HepG2 (cell line): Measurements from ENCODE around the gene CKS1B. TPM values are rescaled to one million over a fixed set of nuclear protein-coding genes. Genes with fewer than 3 reads are reported as not detected.

ENCODE experiments used
- AKAP8 ChIP-seq: sonication (generic); formaldehyde crosslinking; IDR thresholded peaks from 2 replicates; pipeline ENCODE4 v1.5.1; 2020; ENCODE audit warnings: mild to moderate bottlenecking, missing genetic modification reagents
- ARID2 ChIP-seq: sonication (generic); formaldehyde crosslinking; IDR thresholded peaks from 2 replicates; pipeline ENCODE4 v1.8.1; 2022; ENCODE audit warnings: mild to moderate bottlenecking, missing genetic modification reagents, borderline replicate concordance
- ATF7 ChIP-seq, 2 experiments: fragments of 450-650 bp in 1 of 2; sonication (generic) in 1 of 2; formaldehyde crosslinking in 1 of 2; IDR thresholded peaks; 2 replicates each; pipeline versions ENCODE4 v1.4.0 to v1.6.1; 2016 to 2020; ENCODE audit warnings: antibody characterized with exemption in 1 of 2, mild to moderate bottlenecking in 1 of 2, missing genetic modification reagents in 1 of 2
- KDM4B ChIP-seq: sonication (generic); formaldehyde crosslinking; IDR thresholded peaks from 2 replicates; pipeline ENCODE4 v1.4.0; 2020; ENCODE audit warnings: missing genetic modification reagents
- MXD4 ChIP-seq: IDR thresholded peaks from 2 replicates; pipeline ENCODE4 v1.6.1; 2016; ENCODE audit warnings: mild to moderate bottlenecking, missing biosample characterization, missing genetic modification reagents
- NR2F1 ChIP-seq, 2 experiments: fragments of 450-650 bp in 1 of 2; formaldehyde crosslinking in 1 of 2; IDR thresholded peaks; 2 replicates each; pipeline versions ENCODE4 v1.5.0 to v1.6.1; 2016 to 2020; ENCODE audit warnings: mild to moderate bottlenecking in 1 of 2, missing compliant biosample characterization in 1 of 2, missing genetic modification reagents in 1 of 2, moderate library complexity in 1 of 2
- RAD51 ChIP-seq: fragments of 450-650 bp; IDR thresholded peaks from 2 replicates; pipeline ENCODE4 v1.6.1; 2016; ENCODE audit warnings: borderline replicate concordance
- RBAK ChIP-seq: sonication (generic); formaldehyde crosslinking; IDR thresholded peaks from 2 replicates; pipeline ENCODE4 v1.5.1; 2020; ENCODE audit warnings: mild to moderate bottlenecking, missing genetic modification reagents
- SMAD1 ChIP-seq: sonication (generic); formaldehyde crosslinking; IDR thresholded peaks from 2 replicates; pipeline ENCODE4 v1.4.0; 2020; ENCODE audit warnings: missing genetic modification reagents, low read depth, mild to moderate bottlenecking, borderline replicate concordance
- SOX6 ChIP-seq, 2 experiments: fragments of 450-650 bp in 1 of 2; sonication (generic) in 1 of 2; formaldehyde crosslinking in 1 of 2; IDR thresholded peaks; 2 replicates each; pipeline versions ENCODE4 v1.4.0 to v1.6.1; 2017 to 2020; ENCODE audit warnings: antibody characterized with exemption in 1 of 2, mild to moderate bottlenecking in 1 of 2, missing genetic modification reagents in 1 of 2
- TSC22D2 ChIP-seq: sonication (generic); formaldehyde crosslinking; IDR thresholded peaks from 2 replicates; pipeline ENCODE4 v1.5.1; 2020; ENCODE audit warnings: missing genetic modification reagents, mild to moderate bottlenecking, borderline replicate concordance
- XBP1 ChIP-seq: sonication (generic); formaldehyde crosslinking; IDR thresholded peaks from 2 replicates; pipeline ENCODE4 v1.5.0; 2020; ENCODE audit warnings: missing genetic modification reagents
- ZKSCAN5 ChIP-seq: sonication (generic); formaldehyde crosslinking; IDR thresholded peaks from 2 replicates; pipeline ENCODE4 v1.5.1; 2020; ENCODE audit warnings: mild to moderate bottlenecking, missing genetic modification reagents
- ZNF24 ChIP-seq: fragments of 450-650 bp; IDR thresholded peaks from 2 replicates; pipeline ENCODE4 v1.6.1; 2017; ENCODE audit warnings: antibody characterized with exemption, mild to moderate bottlenecking
- ZNF256 ChIP-seq: sonication (generic); formaldehyde crosslinking; conservative IDR thresholded peaks from 2 replicates; pipeline ENCODE4 v1.4.0; 2020; ENCODE audit warnings: missing genetic modification reagents
- ZNF562 ChIP-seq: sonication (generic); formaldehyde crosslinking; IDR thresholded peaks from 2 replicates; pipeline ENCODE4 v1.8.0; 2022; ENCODE audit warnings: missing genetic modification reagents, borderline replicate concordance
- ZNF670 ChIP-seq: sonication (generic); formaldehyde crosslinking; IDR thresholded peaks from 2 replicates; pipeline ENCODE4 v1.8.0; 2022; ENCODE audit warnings: mild to moderate bottlenecking, missing genetic modification reagents, borderline replicate concordance
- ZSCAN31 ChIP-seq: sonication (generic); formaldehyde crosslinking; IDR thresholded peaks from 2 replicates; pipeline ENCODE4 v1.5.0; 2020; ENCODE audit warnings: low read depth, mild to moderate bottlenecking, missing genetic modification reagents
- polyA plus RNA-seq, 8 experiments: library from polyadenylated mRNA; depleted of rRNA in 3 of 8; stranded (reverse) in 7 of 8; unstranded in 1 of 8; fragments of >200 nt; fragmentation: Illumina TruSeq in 4 of 8; extraction: Trizol in 4 of 8; gene quantifications; 2 replicates each; pipeline versions ENCODE4 v1.2.1 to v1.2.3, GENCODE V29; 2011 to 2016; ENCODE audit warnings: low read depth in 4 of 8, missing spikeins in 1 of 8, mixed read lengths in 1 of 8; ENCODE audit not compliant: insufficient read depth in 1 of 8
- total RNA-seq, 5 experiments: library from RNA; depleted of rRNA; stranded (reverse); fragments of >200 nt; fragmentation: Illumina TruSeq; extraction: Trizol; gene quantifications; 2 replicates each; pipeline ENCODE4 v1.2.3, GENCODE V29; 2016; ENCODE audit warnings: low read depth in 1 of 5
- TF ChIP-seq, protein P1 (sequence below): IDR thresholded peaks from 2 replicates; pipeline ENCODE4 v1.6.1; 2012; ENCODE audit warnings: low read length, improper control_type of control experiment
- TF ChIP-seq, protein P2 (sequence below): sonication (generic); formaldehyde crosslinking; IDR thresholded peaks from 2 replicates; pipeline ENCODE4 v1.5.0; 2020; ENCODE audit warnings: missing genetic modification reagents

The CKS1B gene
- total and polyA plus RNA-seq, 2 of the 13 experiments (the other 11 are each of a cell fraction or from before 2014, with no cell fraction given) = 217 to 222 TPM

DNA sequence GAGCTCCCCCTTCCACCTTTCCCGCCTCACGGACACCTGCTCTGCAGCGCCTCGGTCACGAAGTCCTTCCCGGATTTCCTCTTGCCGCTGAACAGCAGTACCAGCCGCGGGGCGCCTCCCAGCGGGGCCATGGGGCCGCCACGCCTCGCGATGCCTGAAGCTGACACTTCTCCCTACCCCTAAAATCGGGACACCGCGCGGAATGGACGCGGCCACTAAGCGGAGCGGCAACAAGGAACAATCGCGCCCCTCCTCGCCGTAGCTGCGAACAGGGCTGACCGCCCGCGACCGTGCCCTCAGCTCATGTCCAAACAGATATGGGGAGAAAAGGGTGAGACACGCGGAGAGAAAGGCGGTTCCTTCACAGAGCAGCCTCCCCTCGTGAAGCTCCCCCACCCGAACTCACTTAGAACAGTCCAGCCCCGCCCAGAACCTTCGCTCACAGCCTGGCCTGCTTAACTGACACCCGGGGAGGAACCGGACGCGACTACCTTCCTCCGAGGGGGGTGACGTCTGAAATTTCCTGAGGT lies 37.9 kb upstream of the CKS1B start, which contains the start of gene PMVK (continued):
- TF ChIP-seq ATF7 (IDR thresholded peaks at IDR 0.05) (no peak; the same call in 1 of the 2 replicates), ATF7 (CRISPR knock-in tag; IDR thresholded peaks at IDR 0.05) (peak; percentile 96), ARID2 (peak; percentile 98), SOX6 (IDR thresholded peaks at IDR 0.05) (no peak), SOX6 (CRISPR knock-in tag; IDR thresholded peaks at IDR 0.05) (peak; percentile 76), NR2F1 (CRISPR knock-in tag; IDR thresholded peaks at IDR 0.05) (no peak; a peak in 1 of 4 replicates), TSC22D2 (peak; percentile 98), SMAD1 (peak; percentile 86; the same call in 1 of the 2 replicates), ZSCAN31 (CRISPR knock-in tag) (peak; percentile 99), ZKSCAN5 (peak; percentile 80; the same call in 1 of the 2 replicates), ZNF562 (peak; percentile 95), ZNF670 (peak; percentile 71; the same call in 1 of the 2 replicates), ZNF256 (CRISPR knock-in tag) (peak; percentile 97), RBAK (CRISPR knock-in tag) (peak; percentile 80; the same call in 1 of the 2 replicates), XBP1 (CRISPR knock-in tag) (no peak), KDM4B (CRISPR knock-in tag) (no peak; the same call in none of the 2 replicates), RAD51 (peak; percentile 96; the same call in 1 of the 2 replicates), ZNF24 (no peak), AKAP8 (peak; percentile 92), MXD4 (CRISPR knock-in tag) (peak; percentile 97)
- TF ChIP-seq, protein P1, sequence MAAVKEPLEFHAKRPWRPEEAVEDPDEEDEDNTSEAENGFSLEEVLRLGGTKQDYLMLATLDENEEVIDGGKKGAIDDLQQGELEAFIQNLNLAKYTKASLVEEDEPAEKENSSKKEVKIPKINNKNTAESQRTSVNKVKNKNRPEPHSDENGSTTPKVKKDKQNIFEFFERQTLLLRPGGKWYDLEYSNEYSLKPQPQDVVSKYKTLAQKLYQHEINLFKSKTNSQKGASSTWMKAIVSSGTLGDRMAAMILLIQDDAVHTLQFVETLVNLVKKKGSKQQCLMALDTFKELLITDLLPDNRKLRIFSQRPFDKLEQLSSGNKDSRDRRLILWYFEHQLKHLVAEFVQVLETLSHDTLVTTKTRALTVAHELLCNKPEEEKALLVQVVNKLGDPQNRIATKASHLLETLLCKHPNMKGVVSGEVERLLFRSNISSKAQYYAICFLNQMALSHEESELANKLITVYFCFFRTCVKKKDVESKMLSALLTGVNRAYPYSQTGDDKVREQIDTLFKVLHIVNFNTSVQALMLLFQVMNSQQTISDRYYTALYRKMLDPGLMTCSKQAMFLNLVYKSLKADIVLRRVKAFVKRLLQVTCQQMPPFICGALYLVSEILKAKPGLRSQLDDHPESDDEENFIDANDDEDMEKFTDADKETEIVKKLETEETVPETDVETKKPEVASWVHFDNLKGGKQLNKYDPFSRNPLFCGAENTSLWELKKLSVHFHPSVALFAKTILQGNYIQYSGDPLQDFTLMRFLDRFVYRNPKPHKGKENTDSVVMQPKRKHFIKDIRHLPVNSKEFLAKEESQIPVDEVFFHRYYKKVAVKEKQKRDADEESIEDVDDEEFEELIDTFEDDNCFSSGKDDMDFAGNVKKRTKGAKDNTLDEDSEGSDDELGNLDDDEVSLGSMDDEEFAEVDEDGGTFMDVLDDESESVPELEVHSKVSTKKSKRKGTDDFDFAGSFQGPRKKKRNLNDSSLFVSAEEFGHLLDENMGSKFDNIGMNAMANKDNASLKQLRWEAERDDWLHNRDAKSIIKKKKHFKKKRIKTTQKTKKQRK = no peak
- TF ChIP-seq, protein P2, sequence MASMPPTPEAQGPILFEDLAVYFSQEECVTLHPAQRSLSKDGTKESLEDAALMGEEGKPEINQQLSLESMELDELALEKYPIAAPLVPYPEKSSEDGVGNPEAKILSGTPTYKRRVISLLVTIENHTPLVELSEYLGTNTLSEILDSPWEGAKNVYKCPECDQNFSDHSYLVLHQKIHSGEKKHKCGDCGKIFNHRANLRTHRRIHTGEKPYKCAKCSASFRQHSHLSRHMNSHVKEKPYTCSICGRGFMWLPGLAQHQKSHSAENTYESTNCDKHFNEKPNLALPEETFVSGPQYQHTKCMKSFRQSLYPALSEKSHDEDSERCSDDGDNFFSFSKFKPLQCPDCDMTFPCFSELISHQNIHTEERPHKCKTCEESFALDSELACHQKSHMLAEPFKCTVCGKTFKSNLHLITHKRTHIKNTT (CRISPR knock-in tag) = no peak
